Esophagus squamous epithelium (tissue), 4 donors: ENCODE measurements around the gene GPT2.

Experiments
- CTCF ChIP-seq, 6 experiments: fragments of 450-650 bp in 4 of 6; fragments of 200-600 bp in 2 of 6; sonication (generic) in 2 of 6; IDR thresholded peaks; one replicate each; pipeline ENCODE4 v1.5.1; 2016 to 2019; ENCODE audit warnings: antibody characterized with exemption in 6 of 6, mild to moderate bottlenecking in 4 of 6, moderate library complexity in 4 of 6
- POLR2A ChIP-seq, 4 donors: fragments of 450-650 bp; IDR thresholded peaks; one replicate each; pipeline ENCODE4 v1.6.1; 2017; ENCODE audit warnings: antibody characterized with exemption in 4 of 4, mild to moderate bottlenecking in 4 of 4, moderate library complexity in 3 of 4

- TF ChIP-seq CTCF (IDR thresholded peaks at IDR 0.05) (no peak), POLR2A (IDR thresholded peaks at IDR 0.05) (no peak)
Measured at GRCh38 chr16:46871597-46871996, 12.6 kb upstream of the GPT2 start.
